ENCODE results near the gene ZNF672.
"Not testable (repeated sequence)": the region's sequence is repeated elsewhere in the genome, so short reads cannot be mapped to it uniquely, and the experiment has no call there.

ZNF672 gene

DNA sequence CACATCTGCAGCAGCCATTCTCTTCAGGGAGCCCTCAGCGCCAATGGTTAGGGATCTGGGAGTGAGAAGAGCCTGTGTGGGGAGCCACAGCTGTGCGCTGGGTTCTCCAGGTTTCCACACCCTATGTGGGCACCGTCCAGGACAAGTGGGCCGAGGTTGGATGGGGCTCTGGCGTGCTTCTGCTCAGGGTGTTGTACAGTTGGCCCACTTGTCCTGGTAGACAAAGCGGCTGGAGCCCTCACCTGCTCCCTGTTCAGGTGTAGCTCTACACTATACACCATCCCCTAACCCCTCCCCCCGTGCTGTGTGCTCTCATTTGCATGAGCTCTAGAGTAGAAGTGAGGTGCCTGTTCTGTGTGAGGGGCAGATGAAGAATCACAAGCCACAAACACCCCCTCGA is 24.5 kb upstream of the ZNF672 start:
- DNase-seq: no peak

DNA sequence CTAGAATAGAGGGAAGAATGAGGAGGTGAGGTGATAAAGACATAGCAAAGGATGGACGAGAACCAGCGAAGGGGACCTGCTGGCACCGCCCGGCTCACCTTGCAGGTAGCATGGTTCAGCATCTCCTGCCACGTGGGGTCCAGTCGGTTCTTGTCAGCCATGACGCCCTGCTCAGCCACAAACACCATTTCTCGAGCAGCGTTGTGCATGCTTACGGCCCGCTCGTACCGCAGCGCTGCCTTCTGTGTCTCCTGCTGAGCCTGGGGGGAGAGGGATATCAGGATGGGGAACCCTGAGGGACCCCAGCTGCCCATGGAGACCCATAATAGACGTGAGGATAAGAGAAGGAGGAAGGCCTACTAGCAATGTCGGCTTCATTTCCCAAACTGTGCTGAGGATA is 23.7 kb upstream of the ZNF672 start:
- DNase-seq: no peak

DNA sequence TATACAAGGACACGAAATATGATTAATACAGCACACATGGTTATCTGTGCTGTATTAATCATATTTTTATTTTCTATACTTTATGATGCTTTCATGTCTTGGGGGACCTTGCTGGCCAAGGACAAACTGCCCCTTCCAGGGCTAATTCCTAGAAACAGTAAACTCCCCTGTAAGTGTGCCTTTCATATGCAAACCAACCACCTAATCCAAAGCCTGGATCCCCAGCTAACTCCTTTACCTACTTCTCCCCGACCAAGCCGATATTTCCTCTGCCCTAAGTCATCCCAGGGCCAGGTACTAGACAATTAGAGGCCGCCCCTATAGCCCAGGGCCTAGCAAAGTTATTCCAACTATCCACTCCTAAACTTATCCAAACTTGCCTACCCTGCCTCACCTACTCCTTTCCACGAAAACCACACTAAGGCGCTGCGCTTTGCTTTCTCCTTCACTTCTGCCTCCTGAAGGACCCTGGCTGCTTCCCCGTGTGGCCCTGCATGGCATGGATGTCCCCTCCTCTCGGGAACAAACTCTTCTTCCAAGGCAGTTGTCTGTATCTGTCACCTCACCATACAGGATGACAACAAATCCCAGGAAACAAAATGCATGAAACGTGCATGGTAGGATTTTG is 22.5 kb upstream of the ZNF672 start:
- DNase-seq: no peak

- no peak for DNase-seq
Observed at GRCh38 chr1:248816042-248816851, 21.8 kb upstream of the ZNF672 start.

- no peak for DNase-seq
Observed at GRCh38 chr1:248817065-248817464, 21.0 kb upstream of the ZNF672 start.

DNA sequence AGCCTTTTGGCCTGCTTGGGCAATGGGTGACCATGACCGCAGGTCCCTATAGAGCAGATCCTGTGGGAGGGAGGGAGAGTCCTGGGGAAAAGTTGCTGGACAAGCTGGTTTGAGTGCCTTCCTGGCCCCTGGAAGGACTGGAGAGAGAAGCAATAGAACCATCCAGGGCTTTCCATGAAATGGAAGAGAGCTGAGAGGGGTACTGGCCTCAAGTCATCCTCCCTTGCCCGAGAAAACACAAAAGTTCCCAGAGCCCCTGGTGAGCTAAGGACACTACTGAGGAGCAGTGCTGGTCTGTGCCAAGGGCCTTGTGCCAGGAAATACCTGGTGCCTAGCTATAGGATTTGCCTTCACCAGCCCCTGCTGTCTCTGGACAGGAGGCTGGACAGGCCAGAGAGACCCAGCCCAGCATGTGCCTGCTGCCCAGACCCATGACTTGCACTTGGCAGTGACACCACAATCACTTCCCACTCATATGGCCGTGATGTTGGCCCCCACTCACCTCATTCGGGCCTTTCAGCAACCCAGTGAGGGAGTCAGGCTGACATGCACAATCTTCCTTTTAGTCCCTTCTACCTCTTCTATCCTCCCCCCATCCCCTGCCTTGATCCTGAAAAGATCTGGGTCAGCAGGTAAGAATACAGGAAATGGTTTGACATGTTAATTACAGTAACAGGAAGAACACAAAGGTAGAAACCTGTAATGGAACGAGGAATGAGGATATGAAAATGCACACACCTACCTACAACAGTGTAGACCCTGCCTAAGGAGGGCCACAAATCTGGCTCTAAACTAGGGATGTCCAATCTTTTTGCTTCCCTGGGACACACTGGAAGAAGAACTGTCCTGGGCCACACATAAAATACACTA is 19.3 kb upstream of the ZNF672 start:
- no peak for DNase-seq

GRCh38 chr1:248820041-248820585 is 17.9 kb upstream of the ZNF672 start:
- no peak for DNase-seq

- no peak for DNase-seq
Observed at GRCh38 chr1:248821101-248821500, 16.9 kb upstream of the ZNF672 start.

- DNase-seq: no peak
Observed at GRCh38 chr1:248821641-248822040, 16.4 kb upstream of the ZNF672 start.

DNA sequence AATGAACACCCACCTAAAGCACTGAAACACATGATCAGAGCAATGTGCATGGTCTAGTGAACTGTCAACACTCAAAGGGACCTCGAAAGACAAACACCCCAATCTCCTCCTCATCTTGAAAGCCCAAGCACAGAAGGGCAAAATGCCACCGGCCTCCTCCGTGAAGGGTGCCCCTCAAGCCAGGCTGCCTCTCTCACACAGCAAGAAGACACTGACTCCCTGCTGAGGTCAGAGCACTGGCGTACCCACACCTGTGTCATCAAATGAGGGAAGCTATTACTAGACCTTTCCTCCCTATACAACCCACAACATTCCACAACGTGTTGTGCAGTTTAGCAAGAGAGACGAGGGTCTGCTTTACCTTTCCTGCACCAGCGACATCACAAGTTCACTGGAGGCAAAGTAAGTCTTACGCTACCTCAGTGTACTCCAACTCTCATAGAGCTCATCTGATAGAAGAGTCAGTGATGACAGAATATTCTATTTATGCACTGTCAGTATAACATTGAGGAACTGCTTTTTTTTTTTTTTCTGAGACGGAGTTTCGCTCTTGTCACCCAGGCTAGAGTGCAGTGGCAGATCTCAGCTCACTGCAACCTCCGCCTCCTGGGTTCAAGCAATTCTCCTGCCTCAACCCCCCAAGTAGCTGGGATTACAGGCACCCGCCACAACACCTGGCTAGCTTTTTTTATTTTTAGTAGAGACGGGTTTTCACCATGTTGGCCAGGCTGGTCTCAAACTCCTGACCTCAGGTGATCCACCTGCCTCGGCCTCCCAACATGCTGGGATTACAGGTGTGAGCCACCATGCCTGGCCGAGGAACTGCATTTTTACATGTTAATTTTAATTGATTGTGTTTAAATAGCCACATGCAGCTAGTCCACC is 15.6 kb upstream of the ZNF672 start:
- DNase-seq: no peak

DNA sequence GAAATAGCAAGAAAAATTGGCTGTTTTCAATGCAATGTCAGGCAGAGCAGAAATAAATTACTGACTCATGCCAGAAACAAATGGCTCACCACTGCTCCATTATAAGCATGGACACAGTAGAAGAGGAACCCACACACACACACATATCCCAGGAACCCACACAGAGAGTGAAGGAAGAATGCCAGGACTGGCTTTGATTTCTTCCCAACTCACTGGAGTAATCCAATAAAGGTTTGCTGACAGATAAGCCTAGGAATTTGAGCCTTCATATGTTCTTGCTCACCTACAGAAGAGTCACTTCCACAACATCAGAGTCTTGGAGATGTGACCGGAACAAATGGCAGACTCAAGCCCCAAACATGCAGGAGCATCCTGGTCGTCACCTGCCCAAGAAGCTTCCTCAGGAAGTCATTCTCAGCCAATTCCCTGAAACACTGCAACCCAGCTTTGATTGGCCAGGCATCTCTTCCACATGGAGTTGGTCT is 14.5 kb upstream of the ZNF672 start:
- DNase-seq: no peak

DNA sequence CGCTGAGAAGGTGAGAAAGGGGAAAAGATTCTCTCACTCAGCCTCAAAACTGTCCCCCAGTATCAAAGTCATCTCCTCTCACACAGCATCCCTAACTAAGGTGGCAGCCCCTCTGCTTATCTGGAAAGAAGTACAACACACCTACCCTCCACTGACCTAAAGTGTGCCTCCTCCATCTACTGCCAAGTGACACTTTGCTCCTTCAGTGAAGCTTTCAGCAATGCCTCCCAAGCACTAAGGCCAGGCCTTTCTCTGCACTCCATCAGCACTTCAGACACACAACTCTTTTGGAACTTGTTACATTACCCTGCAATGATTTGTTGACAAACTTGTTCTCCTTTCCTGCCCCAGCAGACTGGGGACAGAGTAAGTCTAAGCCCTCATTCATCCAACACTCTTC is 13.7 kb upstream of the ZNF672 start:
- DNase-seq: no peak

GRCh38 chr1:248824701-248825100 is 13.3 kb upstream of the ZNF672 start:
- DNase-seq: no peak

- DNase-seq: no peak
Observed at GRCh38 chr1:248825136-248825535, 12.9 kb upstream of the ZNF672 start.

GRCh38 chr1:248825573-248825908 is 12.5 kb upstream of the ZNF672 start:
- no peak for DNase-seq

- DNase-seq: peak; percentile 74 to 97 (median 85)
Observed at GRCh38 chr1:248825909-248826760, 11.9 kb upstream of the ZNF672 start, which contains the start of gene SH3BP5L. TSS of gene SH3BP5L (minus strand) at chr1:248825915. CDS start at chr1:248824935, 980 bp downstream.

DNA sequence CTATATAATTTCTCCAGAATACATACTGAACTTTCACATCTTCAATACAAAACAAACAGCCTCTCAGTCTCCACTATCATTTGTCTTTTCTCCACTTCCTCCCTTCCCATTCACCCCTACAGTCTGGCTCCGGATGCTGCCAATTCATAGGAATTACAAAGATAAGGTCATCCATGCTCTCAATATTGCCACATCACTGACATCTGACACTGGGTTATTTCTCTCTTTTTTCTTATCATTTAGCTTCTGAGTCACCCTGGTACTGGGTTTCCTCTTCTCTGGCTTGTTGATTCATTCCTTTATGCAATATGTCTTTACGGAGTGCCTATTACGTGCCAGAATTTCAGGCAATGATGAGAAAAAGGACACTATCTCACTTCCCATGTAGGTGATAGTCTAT is 9.2 kb upstream of the ZNF672 start:
- DNase-seq: no peak

GRCh38 chr1:248830718-248831017 is 7.4 kb upstream of the ZNF672 start:
- not testable (repeated sequence) for DNase-seq

DNA sequence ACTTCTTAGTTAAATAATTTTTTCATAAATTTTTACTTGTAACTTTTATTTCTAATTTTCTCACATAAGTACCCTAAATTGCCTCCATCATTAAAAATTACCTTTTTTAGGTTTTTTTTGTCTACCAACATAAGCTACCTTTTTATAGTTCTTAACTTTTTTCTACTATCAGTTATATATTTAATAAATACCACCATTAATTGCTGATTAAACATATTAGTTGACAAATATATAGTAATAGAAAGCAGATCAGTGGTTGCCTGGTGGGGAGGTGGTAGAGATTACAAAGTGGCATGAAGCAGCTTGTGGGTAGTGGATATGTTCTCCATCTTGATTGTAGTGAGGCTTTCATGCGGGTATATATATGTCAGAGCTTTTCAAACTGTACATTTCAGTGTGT is 6.2 kb upstream of the ZNF672 start:
- no peak for DNase-seq

DNA sequence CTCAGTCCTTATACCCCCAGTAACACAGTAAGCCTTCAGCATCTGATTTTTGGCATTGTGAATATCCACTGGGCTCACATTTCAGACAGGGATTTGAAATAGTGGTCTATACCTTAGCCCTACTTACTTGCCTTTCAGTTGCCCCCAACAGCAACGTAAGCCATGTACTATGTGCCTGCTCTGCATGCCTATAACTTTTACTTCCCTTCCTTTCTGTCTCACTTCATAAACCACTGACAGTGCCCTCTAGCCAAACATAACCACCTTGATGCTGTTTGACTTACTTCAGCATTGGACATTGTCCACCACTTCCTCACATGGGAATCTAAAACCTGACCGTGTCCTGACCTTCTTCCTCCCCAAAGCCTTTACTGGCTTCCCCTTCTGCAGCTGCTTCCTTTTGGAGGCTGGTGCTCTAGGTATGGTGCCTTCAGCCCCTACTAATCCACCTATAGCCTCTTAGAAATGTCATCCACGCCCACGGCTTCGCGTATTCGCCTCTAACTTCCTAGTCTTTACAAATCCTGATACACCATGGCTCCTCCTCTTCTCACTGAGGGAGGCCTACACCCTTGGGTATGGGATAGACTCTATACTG is 3.6 kb upstream of the ZNF672 start:
- no peak for DNase-seq

All from T-helper 1 cell (primary cell).